ENCODE measurements around the gene ACSBG1.

The ACSBG1 gene

GRCh38 chr15:78222745-78223395, 11.5 kb downstream of the ACSBG1 start:
- no peak overlapping the region for H3K4me3 ChIP-seq (ENCODE audit: low read depth, low read length)

GRCh38 chr15:78220713-78221112, 13.7 kb downstream of the ACSBG1 start:
- H3K4me3 ChIP-seq (ENCODE audit: low read depth, low read length): no peak overlapping the region

DNA sequence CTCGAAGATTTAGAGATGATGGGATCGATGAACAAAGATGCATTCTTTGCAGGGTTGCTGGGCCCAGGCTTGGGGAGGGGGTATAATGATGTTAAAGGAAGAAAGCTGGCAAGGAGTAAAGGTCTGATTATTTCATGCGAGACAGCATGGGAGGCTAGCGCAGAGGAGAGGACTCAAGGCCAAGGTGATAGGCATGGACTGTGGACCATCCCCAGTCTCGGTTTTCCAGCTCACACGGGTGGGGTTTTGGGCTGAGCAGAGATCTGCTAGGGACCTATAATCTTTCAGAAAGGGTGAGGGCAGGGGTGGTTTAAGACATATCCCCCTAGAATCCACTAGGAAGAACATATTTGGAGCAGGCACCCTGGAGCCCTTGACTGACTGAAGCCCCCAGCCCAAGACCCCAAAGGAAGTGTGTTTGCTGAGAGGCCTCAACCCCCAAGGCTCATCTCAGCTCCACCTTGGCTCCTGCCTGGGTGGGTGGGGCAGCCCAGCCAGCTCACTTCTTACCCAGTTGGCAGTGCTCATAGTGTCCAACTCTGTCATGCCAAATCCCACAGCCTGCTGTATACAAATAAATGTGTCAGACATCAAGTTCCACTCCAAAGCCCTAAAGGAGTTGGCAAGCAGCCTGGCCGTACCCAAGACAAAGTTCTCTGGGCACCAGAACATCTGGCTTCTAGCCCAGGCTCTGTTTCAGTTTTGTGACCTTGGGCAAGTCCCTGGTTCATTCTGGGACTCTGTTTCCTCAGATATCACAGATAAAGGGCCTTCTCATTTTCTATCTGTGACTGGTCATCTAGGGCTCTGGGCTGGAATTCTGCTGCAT, 17.9 kb downstream of the ACSBG1 start:
- no peak overlapping the region for H3K4me3 ChIP-seq (ENCODE audit: low read depth, low read length)

DNA sequence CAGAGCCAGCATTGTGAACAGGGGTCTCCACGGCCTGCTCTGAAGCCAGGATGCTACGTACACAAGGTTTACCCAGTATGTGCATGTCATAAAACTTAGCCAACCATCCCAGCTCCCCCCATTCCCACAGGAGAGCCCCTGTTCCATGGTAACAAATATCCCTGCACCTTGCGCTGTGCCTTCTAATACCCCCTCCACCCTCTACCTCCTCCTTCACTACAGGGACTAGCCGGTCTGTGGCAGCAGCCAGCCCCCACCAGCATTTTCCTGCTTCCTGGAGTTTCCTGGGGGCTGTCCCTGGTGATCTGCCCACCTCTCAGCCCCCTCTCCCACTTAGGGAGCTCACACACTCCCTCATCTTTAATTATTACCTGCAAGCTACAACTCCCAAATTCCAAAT, 20.4 kb downstream of the ACSBG1 start:
- H3K4me3 ChIP-seq (ENCODE audit: low read depth, low read length): no peak overlapping the region

DNA sequence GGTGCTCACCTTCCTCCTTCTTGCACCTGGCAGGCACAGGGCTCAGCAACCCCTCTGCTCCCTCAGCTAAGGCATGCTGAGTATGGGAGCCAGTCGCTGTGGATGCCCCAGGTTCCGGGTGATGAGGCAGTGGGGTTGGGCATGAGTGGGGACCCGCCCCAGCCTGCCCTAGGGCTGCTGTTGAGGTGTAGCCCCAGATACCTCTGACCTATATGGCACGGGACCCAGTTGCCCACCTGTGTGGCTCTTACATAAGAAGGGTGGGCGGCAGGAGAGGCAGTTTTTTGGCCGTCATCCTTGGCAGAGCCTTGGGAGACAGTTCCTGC, 21.0 kb downstream of the ACSBG1 start:
- no peak overlapping the region for H3K4me3 ChIP-seq (ENCODE audit: low read depth, low read length)

DNA sequence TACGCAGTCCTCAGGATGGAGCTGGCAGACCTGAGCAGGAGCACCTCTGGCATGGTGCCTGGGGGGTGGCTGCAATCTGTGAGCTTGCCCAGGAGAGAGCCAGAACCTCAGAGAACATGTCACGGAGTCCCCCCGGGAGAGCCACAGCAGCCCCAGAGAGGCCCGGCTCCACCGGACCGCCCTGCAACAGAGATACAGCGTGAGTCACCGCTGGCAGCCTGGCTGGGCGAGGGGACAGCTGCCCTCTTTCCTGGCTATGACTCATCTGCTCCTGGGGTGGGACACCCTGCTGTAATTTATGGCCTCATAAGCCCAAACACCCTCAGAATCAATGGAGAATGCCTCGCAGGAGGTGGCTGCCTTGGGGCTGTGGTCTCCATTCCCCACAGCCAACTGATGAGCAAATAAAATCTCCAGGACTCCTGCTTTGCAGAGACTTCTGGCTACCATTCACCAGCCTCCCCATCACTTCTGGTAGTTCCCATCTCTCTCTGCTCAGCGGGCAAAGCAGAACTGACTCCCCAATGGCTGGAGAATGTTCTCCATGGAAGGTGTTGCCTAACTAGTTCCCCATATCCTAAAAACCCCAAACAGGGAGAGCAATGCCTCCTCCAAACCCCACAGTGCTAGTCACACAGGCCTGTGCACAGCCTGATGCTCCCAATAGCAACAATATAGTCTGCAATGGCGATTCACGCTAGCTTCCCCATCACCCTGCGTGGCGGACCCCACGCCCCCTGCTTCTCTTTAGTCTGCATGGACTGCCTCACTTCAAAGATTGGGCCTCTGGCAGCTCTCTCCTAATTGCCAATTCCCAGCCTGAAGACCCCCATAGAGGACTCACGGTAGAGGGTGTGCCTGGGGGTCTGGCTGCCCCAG, 21.6 kb downstream of the ACSBG1 start:
- H3K4me3 ChIP-seq (ENCODE audit: low read depth, low read length): no peak overlapping the region

DNA sequence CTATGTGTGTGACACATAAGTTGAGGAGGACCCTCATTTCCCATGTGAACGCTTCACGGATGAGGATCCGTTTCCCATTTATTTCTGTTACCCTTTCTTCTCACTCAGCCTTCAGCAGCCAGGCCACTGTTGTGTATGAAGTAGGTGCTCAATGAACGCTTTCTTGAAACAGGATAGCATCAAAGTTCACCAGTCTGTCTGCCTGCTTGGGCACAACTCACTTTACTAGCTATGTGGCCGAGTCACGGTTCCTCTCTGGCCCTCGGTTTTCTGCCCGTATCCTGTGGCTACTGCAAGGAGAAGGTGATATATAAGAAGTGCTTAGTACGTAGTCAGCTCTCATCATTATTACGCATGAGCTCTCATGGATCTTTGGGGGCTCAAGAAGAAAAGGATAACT, 22.4 kb downstream of the ACSBG1 start:
- H3K4me3 ChIP-seq (ENCODE audit: low read depth, low read length): no peak overlapping the region

- H3K4me3 ChIP-seq (ENCODE audit: low read depth, low read length): no peak overlapping the region
Measured at GRCh38 chr15:78211189-78211921, 23.0 kb downstream of the ACSBG1 start.

DNA sequence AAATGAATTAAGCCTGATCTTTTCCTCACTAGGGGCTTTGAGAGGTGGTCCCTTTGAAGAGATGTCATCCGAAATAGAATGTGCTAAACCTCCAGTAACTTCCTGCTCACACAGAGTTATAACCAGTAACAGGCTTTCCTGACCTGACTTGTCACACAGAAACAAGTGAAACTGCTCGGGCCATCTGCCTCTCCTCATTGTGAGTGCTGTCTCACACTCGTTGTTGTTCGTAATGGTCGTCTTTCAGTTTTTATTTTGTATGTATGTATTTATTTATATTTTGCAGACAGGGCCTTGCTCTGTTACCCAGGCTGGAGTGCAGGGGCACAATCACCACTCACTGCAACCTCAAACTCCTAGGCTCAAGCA, 24.0 kb downstream of the ACSBG1 start:
- no peak overlapping the region for H3K4me3 ChIP-seq (ENCODE audit: low read depth, low read length)

DNA sequence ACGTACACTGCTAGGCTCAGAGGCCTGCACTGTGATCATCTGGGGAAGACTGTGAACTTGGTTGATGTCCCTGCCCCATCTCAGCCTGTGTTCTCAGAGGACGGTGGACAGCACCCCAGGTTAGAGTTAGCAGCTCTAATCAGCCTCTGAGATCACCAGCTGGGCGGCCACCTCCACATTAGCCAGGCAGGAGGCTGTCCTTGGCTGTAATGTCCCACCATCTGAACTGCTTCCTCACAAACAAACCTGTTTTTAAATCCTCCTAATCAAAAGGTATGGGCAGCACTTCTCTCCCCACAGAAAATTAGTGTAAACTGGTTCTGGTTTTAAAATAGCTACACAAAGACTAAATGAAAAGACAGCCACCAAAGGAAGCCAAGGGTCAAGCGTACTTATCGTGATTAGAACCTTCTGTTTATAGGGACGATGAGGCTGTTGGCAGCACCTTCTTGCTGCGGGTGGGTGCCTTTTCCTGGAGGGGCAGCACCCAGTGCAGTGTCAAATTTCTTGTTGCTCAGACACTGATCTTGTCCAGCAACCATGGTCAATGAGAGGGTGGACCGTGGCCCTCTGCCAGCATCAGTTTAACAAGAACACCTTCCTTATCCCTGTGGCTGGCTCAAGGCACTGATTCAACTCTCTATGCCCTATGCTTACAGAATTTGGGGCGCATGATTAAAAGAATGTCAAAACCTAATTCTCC, 24.6 kb downstream of the ACSBG1 start:
- H3K4me3 ChIP-seq (ENCODE audit: low read depth, low read length): no peak overlapping the region

DNA sequence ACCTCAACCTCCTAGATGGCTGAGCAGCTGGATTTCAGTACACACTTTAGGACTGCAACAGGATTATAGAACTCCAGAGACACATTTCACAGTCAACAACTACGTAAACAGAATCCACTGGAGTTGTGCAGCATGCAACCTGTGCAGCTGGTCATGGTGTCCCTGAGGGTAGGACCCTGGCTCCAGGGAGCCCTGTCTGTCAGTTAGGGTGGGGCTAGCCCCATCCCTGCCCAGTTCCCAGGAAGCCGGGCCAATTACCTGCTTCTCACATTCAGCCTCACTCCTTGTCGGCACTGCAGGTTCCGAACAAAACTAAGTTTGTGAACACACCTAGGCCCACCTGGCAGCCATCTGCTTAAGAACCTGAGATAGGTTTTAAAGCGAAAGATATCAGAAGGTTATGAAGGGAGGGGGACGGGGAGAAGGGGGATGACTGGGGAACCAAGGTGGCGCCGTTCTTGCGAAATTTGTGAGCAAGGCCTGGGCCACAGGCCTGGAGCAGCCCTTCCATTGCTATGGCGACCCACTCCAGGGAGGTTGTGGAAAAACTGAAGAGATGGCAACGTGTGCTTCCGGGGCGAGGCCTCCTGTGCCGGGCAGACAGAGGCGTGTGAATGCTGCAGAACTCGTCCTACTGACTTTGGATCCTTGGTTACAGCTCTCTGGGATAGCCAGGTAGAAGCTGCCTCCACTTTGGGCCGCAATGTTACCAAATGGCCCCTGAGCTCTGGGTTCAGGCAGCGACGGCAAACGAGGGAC, 25.3 kb downstream of the ACSBG1 start:
- H3K4me3 ChIP-seq (ENCODE audit: low read depth, low read length): no peak overlapping the region

GRCh38 chr15:78208341-78208844, 26.0 kb downstream of the ACSBG1 start:
- no peak overlapping the region for H3K4me3 ChIP-seq (ENCODE audit: low read depth, low read length)

- no peak overlapping the region for H3K4me3 ChIP-seq (ENCODE audit: low read depth, low read length)
Measured at GRCh38 chr15:78207641-78208340, 26.6 kb downstream of the ACSBG1 start.

GRCh38 chr15:78207110-78207458, 27.3 kb downstream of the ACSBG1 start:
- H3K4me3 ChIP-seq (ENCODE audit: low read depth, low read length): no peak overlapping the region

DNA sequence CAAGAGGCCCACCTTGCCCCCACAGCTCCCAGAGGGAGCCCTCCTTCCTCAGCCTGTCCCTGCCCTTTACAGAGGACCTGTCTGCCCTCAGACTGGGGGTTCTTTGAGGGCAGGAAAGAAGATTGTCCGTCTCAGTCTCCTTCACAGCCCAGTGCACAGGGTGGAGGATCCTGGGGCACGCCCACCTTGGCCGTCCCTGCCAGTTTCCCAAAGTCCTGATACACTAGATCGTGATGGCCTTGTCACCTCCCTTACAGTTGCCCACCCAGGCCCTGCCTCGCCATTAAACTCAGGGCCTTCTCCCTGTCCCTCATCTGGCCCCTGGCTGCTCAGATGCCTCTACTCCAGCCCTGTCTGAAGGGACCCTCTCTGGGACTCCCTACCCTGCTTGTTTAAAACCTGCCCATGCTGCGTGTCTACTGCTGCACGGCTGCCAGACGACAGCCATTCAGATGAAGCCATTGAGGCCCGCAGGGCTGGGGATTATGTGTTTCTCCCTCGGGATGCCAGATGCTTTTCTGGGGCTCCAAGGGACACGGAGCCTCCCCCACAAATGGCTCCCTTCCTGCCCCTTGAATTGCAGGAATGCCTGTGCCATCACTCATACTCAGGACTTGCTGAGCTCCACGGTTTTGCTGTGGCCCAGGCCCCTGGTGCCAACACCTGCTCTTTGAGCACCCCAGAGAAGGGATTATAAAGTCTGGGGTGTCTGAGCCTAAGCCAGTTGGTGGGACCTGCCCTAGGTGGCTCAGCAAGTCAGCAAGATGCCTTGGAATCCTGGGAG, 27.8 kb downstream of the ACSBG1 start:
- H3K4me3 ChIP-seq (ENCODE audit: low read depth, low read length): no peak overlapping the region

DNA sequence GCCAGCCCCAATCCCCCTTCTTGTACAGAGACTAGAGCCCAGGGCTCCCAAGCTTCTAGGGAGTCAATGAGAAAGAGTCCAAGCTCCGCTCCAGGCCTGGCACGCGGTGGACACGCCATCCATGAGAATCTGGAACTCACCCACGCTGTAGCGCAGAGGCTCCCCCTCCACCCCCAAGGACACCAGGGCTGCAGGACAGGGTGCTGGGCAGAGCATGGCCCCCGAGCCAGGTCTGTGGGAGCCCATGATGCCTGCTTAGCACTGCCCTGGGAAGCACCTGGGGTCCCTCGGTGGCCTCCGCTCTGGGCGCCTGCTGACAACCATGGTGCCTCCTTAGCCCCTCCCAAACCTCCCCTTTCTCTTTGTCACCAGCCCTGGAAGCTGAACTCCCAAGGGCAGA, 28.5 kb downstream of the ACSBG1 start:
- no peak overlapping the region for H3K4me3 ChIP-seq (ENCODE audit: low read depth, low read length)

- H3K4me3 ChIP-seq (ENCODE audit: low read depth, low read length): no peak overlapping the region
Measured at GRCh38 chr15:78205337-78205736, 29.0 kb downstream of the ACSBG1 start.

All from iPS-11a (cell line).